Stimulated activated naive CD8-positive, alpha-beta T cell treated with anti-CD3 and anti-CD28 coated beads, Interleukin-15, Interleukin-2, amounts not matched to agents 100 ng/mL and 50 ng/mL, for 24 hours (primary cell): Measurements from ENCODE around the gene SDSL.

ENCODE experiments used
- H3K27ac Mint-ChIP-seq: one replicate; pipeline ENCODE4 v1.8.0; 2021; ENCODE audit warnings: mild to moderate bottlenecking, mixed read lengths
- H3K27me3 Mint-ChIP-seq: one replicate; pipeline ENCODE4 v1.8.0; 2021; ENCODE audit warnings: mixed read lengths
- H3K36me3 Mint-ChIP-seq: one replicate; pipeline ENCODE4 v1.8.0; 2021; ENCODE audit warnings: low read depth, mixed read lengths
- H3K4me1 Mint-ChIP-seq: one replicate; pipeline ENCODE4 v1.8.0; 2021; ENCODE audit warnings: low read depth, mixed read lengths
- H3K4me3 Mint-ChIP-seq: one replicate; pipeline ENCODE4 v1.8.0; 2021; ENCODE audit warnings: mild to moderate bottlenecking, mixed read lengths
- H3K9me3 Mint-ChIP-seq: one replicate; pipeline ENCODE4 v1.8.0; 2021; ENCODE audit warnings: mixed read lengths

Gene SDSL

GRCh38 chr12:113403435-113404415 lies 18.5 kb upstream of the SDSL start, which contains the start of gene SDS:
Gene SDS (minus strand): TSS chr12:113403887. CDS start chr12:113399708, 4,179 bp downstream.
- no peak within 1 kb of the TSS for H3K27ac Mint-ChIP-seq
- H3K4me3 Mint-ChIP-seq = no peak within 1 kb of the TSS
- H3K36me3 Mint-ChIP-seq = no peaks in the 10 kb centered on the region
- no peaks in the 10 kb centered on the region for H3K9me3 Mint-ChIP-seq
- no peaks in the 10 kb centered on the region for H3K4me1 Mint-ChIP-seq
- H3K27me3 Mint-ChIP-seq = peaks cover 17% of the 10 kb centered on the region

- Mint-ChIP-seq H3K27ac (no peak overlapping the region), H3K4me3 (no peak overlapping the region), H3K9me3 (no peaks in the 10 kb centered on the region), H3K36me3 (no peaks in the 10 kb centered on the region), H3K4me1 (no peaks in the 10 kb centered on the region), H3K27me3 (peaks cover 23% of the 10 kb centered on the region)
These were observed 16.5 kb upstream of the SDSL start for GRCh38 chr12:113405694-113406093.

- H3K36me3 Mint-ChIP-seq = no peaks in the 10 kb centered on the region
These were observed 14.1 kb upstream of the SDSL start for GRCh38 chr12:113407931-113408600.

GRCh38 chr12:113408756-113409298 lies 13.4 kb upstream of the SDSL start:
- Mint-ChIP-seq H3K36me3 (no peaks in the 10 kb centered on the region), H3K4me1 (no peaks in the 10 kb centered on the region), H3K4me3 (no peak overlapping the region), H3K27me3 (peaks cover 22% of the 10 kb centered on the region), H3K9me3 (no peaks in the 10 kb centered on the region), H3K27ac (no peak overlapping the region)

More at GRCh38 chr12:113407931-113408600, 14.1 kb upstream of the SDSL start:
- H3K4me1 Mint-ChIP-seq = no peaks in the 10 kb centered on the region
- H3K27ac Mint-ChIP-seq = no peak overlapping the region
- no peak overlapping the region for H3K4me3 Mint-ChIP-seq
- no peaks in the 10 kb centered on the region for H3K9me3 Mint-ChIP-seq
- H3K27me3 Mint-ChIP-seq = peaks cover 23% of the 10 kb centered on the region

DNA sequence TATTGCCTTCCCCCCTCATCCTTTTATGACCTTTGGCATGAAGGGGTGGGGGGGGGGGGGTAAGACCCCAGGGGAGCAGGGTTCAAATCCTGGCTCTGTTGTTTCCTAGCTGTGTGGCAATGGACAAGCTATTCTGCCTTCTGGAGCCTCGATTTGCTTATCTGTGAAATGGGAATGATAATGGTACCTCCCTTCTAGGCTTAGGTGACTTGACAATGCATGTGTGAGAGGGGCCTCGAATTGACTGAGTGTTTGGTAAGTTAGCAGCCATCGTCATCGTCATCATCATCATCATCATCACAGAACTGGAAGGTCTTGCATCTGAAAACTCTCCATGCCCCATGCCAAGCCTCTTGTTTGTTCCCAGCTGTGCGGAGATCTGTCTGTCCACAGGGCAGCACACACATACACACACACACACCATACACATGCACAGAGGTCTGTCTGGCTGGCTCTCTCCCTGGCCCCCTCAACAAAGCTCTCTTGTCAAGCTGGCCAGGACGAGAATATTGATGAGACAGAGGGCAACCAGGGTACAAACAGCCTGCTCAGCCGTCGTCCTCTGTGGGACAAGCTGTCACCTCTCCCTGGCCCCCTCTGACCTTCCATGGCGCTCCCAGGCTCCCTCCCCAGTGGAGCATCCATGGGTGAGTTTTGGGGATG lies 12.6 kb upstream of the SDSL start:
- no peaks in the 10 kb centered on the region for H3K36me3 Mint-ChIP-seq
- no peak overlapping the region for H3K4me3 Mint-ChIP-seq
- H3K27ac Mint-ChIP-seq = no peak overlapping the region
- no peaks in the 10 kb centered on the region for H3K9me3 Mint-ChIP-seq
- H3K27me3 Mint-ChIP-seq = peaks cover 15% of the 10 kb centered on the region
- no peaks in the 10 kb centered on the region for H3K4me1 Mint-ChIP-seq

- Mint-ChIP-seq H3K27me3 (peaks cover 15% of the 10 kb centered on the region), H3K4me1 (no peaks in the 10 kb centered on the region), H3K36me3 (no peaks in the 10 kb centered on the region), H3K4me3 (no peak overlapping the region), H3K9me3 (no peaks in the 10 kb centered on the region), H3K27ac (no peak overlapping the region)
These were observed 8.7 kb upstream of the SDSL start for GRCh38 chr12:113413488-113413939.

- no peaks in the 10 kb centered on the region for H3K9me3 Mint-ChIP-seq
- H3K4me3 Mint-ChIP-seq = no peak overlapping the region
- H3K4me1 Mint-ChIP-seq = no peaks in the 10 kb centered on the region
- H3K27ac Mint-ChIP-seq = no peak overlapping the region
- H3K36me3 Mint-ChIP-seq = no peaks in the 10 kb centered on the region
- peaks cover 15% of the 10 kb centered on the region for H3K27me3 Mint-ChIP-seq
These were observed 7.6 kb upstream of the SDSL start for GRCh38 chr12:113414519-113415038.

GRCh38 chr12:113416091-113416754 lies 6.0 kb upstream of the SDSL start:
- Mint-ChIP-seq H3K27me3 (peaks cover 10% of the 10 kb centered on the region), H3K4me3 (no peak overlapping the region), H3K4me1 (no peaks in the 10 kb centered on the region), H3K36me3 (no peaks in the 10 kb centered on the region), H3K9me3 (no peaks in the 10 kb centered on the region), H3K27ac (no peak overlapping the region)

DNA sequence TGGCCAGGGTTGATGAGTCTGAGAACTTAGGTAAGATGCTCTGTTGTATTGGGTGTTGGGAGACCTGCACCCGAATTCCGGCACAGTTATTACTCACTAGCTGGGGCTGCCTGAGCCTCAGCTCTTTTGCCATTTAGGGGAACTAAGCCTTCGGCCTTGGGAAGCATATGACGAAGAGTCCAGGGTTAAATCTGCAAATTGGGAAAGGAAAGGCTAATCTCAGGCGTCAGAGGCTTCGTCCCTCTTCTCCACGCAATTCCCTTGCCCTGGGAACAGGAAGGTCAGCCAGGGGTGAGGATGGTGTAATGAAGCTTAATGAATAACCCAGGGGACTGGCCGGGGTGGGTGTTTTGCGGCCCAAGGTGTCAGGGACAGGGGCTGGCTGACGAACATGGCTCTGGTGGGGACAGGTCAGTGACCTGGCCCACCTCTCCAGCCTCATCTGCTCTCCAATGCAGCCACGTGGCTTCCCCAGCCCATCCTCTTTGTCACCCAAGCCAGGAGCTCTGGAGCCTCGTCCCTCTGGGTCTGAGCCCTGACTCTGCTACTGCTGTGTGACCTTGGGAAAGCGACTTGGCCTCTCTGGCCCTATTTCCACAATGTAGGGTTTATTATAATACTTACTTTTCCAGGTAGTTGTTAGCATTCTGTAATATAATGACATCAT lies 3.8 kb upstream of the SDSL start:
- H3K4me1 Mint-ChIP-seq = peaks cover 8% of the 10 kb centered on the region
- no peak overlapping the region for H3K4me3 Mint-ChIP-seq
- peaks cover 10% of the 10 kb centered on the region for H3K27me3 Mint-ChIP-seq
- no peaks in the 10 kb centered on the region for H3K9me3 Mint-ChIP-seq
- no peak overlapping the region for H3K27ac Mint-ChIP-seq
- H3K36me3 Mint-ChIP-seq = no peaks in the 10 kb centered on the region

DNA sequence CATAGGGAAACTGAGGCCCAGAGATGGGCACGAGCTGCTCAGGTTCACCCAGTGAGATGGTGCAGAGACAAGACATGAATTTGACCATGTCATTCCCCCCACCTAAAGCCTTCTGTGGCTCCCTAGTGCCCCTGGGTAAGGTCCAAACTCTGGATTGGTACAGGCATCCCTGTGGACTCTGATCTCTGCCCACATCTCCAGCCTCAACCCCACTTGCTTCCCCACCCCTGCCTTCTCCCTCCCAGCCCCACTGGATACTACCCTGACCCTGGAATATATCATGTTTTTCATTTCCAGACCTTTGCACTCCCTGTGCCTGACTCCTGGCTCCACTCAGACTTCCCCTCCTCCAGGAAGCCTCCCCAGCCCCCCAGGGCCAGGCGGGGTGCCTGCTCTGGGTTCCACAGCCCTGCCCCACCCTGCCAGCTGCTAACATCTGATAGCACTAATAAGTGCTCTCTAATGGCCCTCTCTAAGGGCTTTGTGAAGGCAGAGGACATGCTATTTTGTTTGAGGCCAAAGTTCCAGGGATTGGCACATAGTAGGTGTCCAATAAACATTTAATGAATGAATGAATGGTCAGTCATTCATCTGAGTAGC lies 1.1 kb upstream of the SDSL start:
- Mint-ChIP-seq H3K27me3 (peaks cover 8% of the 10 kb centered on the region), H3K4me1 (peaks cover 8% of the 10 kb centered on the region), H3K36me3 (no peaks in the 10 kb centered on the region), H3K9me3 (no peaks in the 10 kb centered on the region), H3K4me3 (no peak overlapping the region), H3K27ac (no peak overlapping the region)

DNA sequence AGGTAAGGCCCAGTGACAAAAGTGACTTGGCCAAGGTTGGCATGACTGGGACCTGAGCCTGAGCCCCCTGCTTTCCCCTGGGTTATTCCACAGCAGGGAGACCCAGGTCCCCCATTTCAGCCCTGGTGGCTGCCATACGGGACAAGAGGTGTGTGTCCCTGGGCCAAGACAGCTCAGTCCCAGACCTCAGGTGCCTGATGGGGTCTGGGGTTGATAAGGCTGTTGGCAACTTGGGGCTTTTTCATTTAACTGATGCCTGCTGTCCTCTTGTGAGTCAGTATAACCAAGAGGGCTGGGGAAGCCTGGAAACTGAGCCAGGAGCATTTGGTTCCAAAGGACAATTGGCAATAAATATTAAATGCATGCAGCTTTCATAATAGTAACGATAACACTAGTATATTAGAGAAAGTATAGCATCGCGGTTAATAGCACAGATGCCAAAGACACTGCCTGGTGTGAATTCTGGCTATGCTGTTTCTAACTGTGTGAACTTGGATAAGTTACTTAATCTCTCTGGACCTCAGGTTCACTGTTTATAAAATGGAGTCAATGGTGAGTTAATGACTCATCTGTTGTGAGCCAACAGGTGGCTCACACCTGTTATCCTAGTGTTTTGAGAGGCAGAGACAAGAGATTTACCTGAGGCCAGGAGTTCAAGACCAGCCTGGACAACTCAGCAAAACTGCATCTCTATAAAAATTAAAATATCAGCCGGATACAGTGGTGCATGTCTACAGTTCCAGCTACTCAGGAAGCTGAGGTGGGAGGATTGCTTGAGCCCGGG lies 898 bp downstream of the SDSL start:
- Mint-ChIP-seq H3K9me3 (no peaks in the 10 kb centered on the region), H3K4me1 (peaks cover 8% of the 10 kb centered on the region), H3K4me3 (no peak overlapping the region), H3K27ac (no peak overlapping the region), H3K36me3 (no peaks in the 10 kb centered on the region), H3K27me3 (peaks cover 9% of the 10 kb centered on the region)

DNA sequence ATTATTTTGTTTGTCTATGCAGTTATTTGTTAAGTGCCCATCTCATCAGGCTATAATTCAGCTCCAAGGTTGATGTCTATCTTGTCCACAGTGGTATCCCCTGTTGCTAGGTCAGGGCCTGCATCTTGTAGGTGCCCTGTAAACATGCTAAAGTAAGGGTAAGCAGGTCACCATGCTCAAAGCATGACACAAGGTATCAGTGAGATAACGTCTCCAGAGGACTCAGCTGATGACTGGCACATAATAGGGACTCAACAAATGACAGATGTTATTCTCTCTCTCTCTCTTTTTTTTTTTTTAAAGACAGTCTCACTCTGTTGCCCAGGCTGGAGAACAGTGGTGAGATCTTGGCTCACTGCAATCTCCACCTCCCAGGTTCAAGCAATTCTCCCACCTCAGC lies 2.3 kb downstream of the SDSL start:
- Mint-ChIP-seq H3K4me1 (peaks cover 8% of the 10 kb centered on the region), H3K9me3 (no peaks in the 10 kb centered on the region), H3K27ac (no peak overlapping the region), H3K4me3 (no peak overlapping the region), H3K27me3 (peaks cover 13% of the 10 kb centered on the region), H3K36me3 (no peaks in the 10 kb centered on the region)
